Kidney (tissue), 14 donors: ENCODE results near the gene TRIM33. TPM values are rescaled to one million over a fixed set of nuclear protein-coding genes. Genes with fewer than 3 reads are reported as not detected.

Experiments
- DNase-seq, 5 donors: peaks; one replicate each; pipeline ENCODE4 v3.0.0-alpha.2; 2013 to 2020
- FAIRE-seq: peaks from 2 replicates; lab custom pipeline; 2012; peaks lifted over from hg19 to GRCh38; lab: Jason Lieb, UNC
- H3K27ac ChIP-seq, 2 donors: one replicate each; pipeline ENCODE4 v1.7.0; 2013; ENCODE audit warnings: low read depth in 2 of 2, low read length in 2 of 2, inconsistent platforms in 1 of 2
- H3K27me3 ChIP-seq: one replicate; pipeline ENCODE4 v1.7.1; 2013; ENCODE audit warnings: low read length, inconsistent platforms; ENCODE audit not compliant: control insufficient read depth, insufficient read depth
- H3K36me3 ChIP-seq, 3 donors: one replicate each; pipeline versions ENCODE4 v1.7.0 to v1.7.1; 2013; ENCODE audit warnings: low read length in 3 of 3, control low read depth in 1 of 3, inconsistent platforms in 1 of 3; ENCODE audit not compliant: insufficient read depth in 3 of 3, control insufficient read depth in 2 of 3
- H3K4me1 ChIP-seq, 3 donors: one replicate each; pipeline versions ENCODE4 v1.7.0 to v1.7.1; 2013; ENCODE audit warnings: low read length in 3 of 3, inconsistent platforms in 1 of 3, low read depth in 1 of 3; ENCODE audit not compliant: control insufficient read depth in 2 of 3, insufficient read depth in 2 of 3
- H3K4me3 ChIP-seq, 3 donors: one replicate each; pipeline versions ENCODE4 v1.7.0 to v1.8.1; 2013; ENCODE audit warnings: low read length in 3 of 3, control low read depth in 1 of 3, inconsistent platforms in 1 of 3
- H3K9ac ChIP-seq, 3 donors: one replicate each; pipeline versions ENCODE4 v1.7.0 to v1.7.1; 2013; ENCODE audit warnings: low read length in 3 of 3, control low read depth in 1 of 3, inconsistent platforms in 1 of 3
- H3K9me3 ChIP-seq, 3 donors: one replicate each; pipeline versions ENCODE4 v1.7.0 to v1.7.1; 2013; ENCODE audit warnings: low read length in 3 of 3, control low read depth in 1 of 3, inconsistent platforms in 1 of 3; ENCODE audit not compliant: control insufficient read depth in 2 of 3, insufficient read depth in 1 of 3
- CTCF ChIP-seq: IDR thresholded peaks from 3 replicates; pipeline ENCODE4 v1.5.1; 2012; ENCODE audit warnings: mild to moderate bottlenecking, moderate library complexity, borderline replicate concordance; ENCODE audit not compliant: insufficient read depth; ENCODE audit errors: extremely low read depth
- intact Hi-C: fragments of 100-400 bp; cut with DNase I; formaldehyde crosslinking; loops from one replicate; pipeline ENCODE4 v1.11.1; 2022
- polyA plus RNA-seq: library from polyadenylated mRNA; stranded (reverse); fragments of 350-450 nt; fragmentation: Illumina TruSeq; extraction: RNeasy Lipid Tissue Mini Kit (QIAGEN cat#74804); gene quantifications from one replicate; pipeline ENCODE4 v1.2.3, GENCODE V29; 2014; ENCODE audit warnings: low read depth, low replicate concordance; ENCODE audit not compliant: insufficient read depth
- total RNA-seq: library from RNA; stranded (reverse); fragmentation: NEBNext Ultra II Directional; extraction: Animal tissue kit (Norgen Biotek cat#: 25700); gene quantifications from one replicate; pipeline ENCODE4 v1.2.1, GENCODE V29; 2021
- donor health status: control.
- donor health status: control.
- donor health status: control.
- donor health status: control.
- donor health status: control.
- donor health status: DM: yes; HTN: yes; CAD: no.
- donor health status: Normal renal cell carcinoma (clear cell type).

The TRIM33 gene
- total and polyA plus RNA-seq, 2 donors from 2014 or later = 13.3 to 36.2 TPM

- no peak overlapping the region for H3K9ac ChIP-seq
- FAIRE-seq = no peak
- TF ChIP-seq CTCF = no peak
- no peaks in the 10 kb centered on the region for H3K9me3 ChIP-seq
- DNase-seq = no peak
- no peaks in the 10 kb centered on the region for H3K27me3 ChIP-seq
- H3K27ac ChIP-seq = no peak overlapping the region
- H3K4me3 ChIP-seq = no peak overlapping the region
- H3K4me1 ChIP-seq = no peaks in the 10 kb centered on the region
- H3K36me3 ChIP-seq = no peaks in the 10 kb centered on the region
- intact Hi-C loops = no loop called here
Measured at GRCh38 chr1:114531094-114531493, 20.1 kb upstream of the TRIM33 start.

GRCh38 chr1:114530224-114530623 is 19.2 kb upstream of the TRIM33 start:
- no peaks in the 10 kb centered on the region for H3K4me1 ChIP-seq
- H3K27me3 ChIP-seq = no peaks in the 10 kb centered on the region
- H3K4me3 ChIP-seq = no peak overlapping the region
- no peak for FAIRE-seq
- intact Hi-C loops = no loop called here
- no peaks in the 10 kb centered on the region for H3K9me3 ChIP-seq
- no peak overlapping the region for H3K9ac ChIP-seq
- H3K27ac ChIP-seq = no peak overlapping the region
- no peak for DNase-seq
- no peaks in the 10 kb centered on the region for H3K36me3 ChIP-seq
- no peak for TF ChIP-seq CTCF

- Histone ChIP-seq H3K36me3 (no peaks in the 10 kb centered on the region), H3K27me3 (no peaks in the 10 kb centered on the region), H3K4me3 (no peak overlapping the region), H3K27ac (no peak overlapping the region), H3K9ac (no peak overlapping the region), H3K9me3 (no peaks in the 10 kb centered on the region), H3K4me1 (no peaks in the 10 kb centered on the region)
- intact Hi-C loops = no loop called here
- DNase-seq (peak in 2 of 5 donors; percentile 37 to 39), FAIRE-seq (no peak)
- TF ChIP-seq CTCF = no peak
Measured at GRCh38 chr1:114524944-114525343, 13.9 kb upstream of the TRIM33 start.

- H3K9me3 ChIP-seq = no peaks in the 10 kb centered on the region
- FAIRE-seq = no peak
- no peak for TF ChIP-seq CTCF
- H3K36me3 ChIP-seq = no peaks in the 10 kb centered on the region
- DNase-seq = no peak
- H3K4me1 ChIP-seq = no peaks in the 10 kb centered on the region
- H3K27ac ChIP-seq = no peak overlapping the region
- no peaks in the 10 kb centered on the region for H3K27me3 ChIP-seq
- H3K4me3 ChIP-seq = no peak overlapping the region
- intact Hi-C loops = no loop called here
- no peak overlapping the region for H3K9ac ChIP-seq
Measured at GRCh38 chr1:114522264-114522575, 11.2 kb upstream of the TRIM33 start.
